ENCODE measurements around the gene ARHGEF2.

ARHGEF2 gene

GRCh38 chr1:155970531-155971167 is 7.7 kb downstream of the ARHGEF2 start:
- DNase-seq: no peak

DNA sequence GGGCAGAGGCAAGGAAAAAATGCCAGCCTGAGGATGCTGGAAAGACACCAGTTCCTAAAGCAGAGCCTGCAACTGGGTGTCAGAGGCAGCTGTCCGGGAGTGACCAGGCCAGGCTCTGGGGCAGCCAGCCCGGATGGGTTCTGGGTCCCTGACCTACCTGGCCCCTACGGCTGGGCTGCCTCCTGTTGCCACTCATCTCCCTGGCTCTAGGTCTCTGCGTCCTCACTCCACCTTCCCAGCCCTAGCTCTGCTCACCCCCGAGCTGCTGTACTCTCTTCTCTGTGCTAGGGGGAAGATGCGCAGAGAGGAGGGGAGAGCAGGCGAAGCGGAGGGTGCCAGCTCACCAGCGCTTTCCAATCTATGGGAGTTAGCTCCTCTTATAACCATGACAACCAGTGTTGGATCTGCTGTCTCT is 9.0 kb downstream of the ARHGEF2 start:
- DNase-seq: no peak

DNA sequence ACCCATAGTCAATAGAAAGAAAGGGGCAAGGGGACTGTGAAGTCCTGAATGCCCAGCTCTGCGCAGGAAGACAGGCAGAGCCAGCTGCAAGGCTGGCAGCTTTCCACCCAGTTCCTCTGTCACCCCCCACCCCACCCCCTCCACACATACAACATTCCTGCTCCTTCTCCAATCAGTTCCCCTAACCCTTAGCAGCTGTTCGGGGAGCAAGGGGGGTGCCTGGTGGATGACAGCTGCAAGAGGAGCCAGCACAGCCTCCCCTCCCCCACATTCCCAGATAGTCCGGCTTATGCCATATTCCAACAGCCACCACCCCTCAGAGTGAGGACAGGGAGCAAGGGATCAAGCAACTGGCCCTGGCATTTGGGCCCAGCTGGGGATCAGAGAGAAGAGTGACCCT is 9.7 kb downstream of the ARHGEF2 start:
- no peak for DNase-seq

DNA sequence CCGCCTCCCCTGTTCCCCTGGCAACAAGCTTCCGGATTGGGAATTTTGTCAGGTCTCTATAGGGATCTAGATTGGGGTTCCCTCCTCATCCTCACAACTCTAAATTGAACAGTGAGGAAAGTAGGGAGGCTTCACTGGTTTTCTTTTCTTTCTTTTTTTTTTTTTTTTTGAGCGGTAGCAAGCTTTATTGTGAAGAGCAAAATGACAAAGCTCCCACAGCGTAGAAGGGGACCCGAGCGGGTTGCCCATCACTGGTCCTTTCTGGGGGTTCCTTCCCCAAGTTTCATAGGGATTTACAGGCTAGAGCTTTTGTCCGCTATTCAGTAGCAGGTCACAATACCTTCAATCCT is 10.3 kb downstream of the ARHGEF2 start:
- DNase-seq: no peak

GRCh38 chr1:155967341-155968050 is 10.9 kb downstream of the ARHGEF2 start:
- no peak for DNase-seq

- DNase-seq: no peak
Observed at GRCh38 chr1:155966750-155967149, 11.6 kb downstream of the ARHGEF2 start.

DNA sequence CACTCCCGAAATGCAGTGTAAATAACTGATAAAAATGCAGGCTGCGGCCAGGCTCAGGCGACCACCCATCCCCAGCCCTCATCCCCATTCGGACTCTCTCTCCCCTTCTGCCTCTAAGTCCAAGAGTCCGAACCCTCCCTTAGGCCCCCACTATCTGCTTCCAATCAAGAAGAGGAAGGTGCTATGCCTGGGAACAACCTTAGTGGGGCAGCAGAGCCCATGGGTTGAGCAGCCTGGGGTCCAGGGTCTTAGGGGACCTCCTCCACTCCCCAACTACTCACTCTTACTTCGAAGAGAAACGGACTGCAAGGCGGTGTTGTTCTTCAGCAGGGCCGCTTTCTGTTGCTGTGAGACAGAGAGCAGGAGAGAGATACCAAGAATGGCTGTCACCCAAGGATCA is 12.2 kb downstream of the ARHGEF2 start:
- no peak for DNase-seq

GRCh38 chr1:155964193-155964592 is 14.2 kb downstream of the ARHGEF2 start:
- no peak for DNase-seq

DNA sequence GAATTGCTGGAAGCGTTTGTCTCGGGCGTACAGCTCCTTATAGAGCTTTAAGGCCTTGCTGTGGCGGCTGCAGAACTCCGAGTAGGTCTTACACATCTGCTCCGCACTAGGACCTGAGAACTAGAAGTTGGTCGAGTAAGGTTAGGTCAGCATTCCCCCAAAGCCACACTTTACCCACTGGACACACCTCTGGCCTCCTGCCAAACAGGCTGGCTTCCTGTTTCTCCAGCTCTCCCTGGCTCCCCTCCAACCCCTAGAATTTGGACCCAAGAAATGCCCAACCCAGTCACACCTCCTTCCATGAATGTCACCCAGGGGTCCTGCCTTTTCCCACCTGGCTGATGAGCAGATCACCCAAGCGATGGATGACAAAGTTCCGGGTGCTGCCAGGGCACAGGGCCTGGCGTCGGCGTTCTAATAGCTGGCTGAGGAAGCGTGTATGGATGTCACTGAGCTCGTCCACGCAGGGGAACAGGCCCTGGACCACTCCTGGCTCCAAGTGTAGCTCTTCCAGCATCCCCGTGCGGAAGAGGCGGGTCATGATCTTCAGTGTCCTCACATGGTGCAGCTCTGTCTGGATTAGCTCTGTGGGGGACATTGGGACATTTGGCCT is 15.6 kb downstream of the ARHGEF2 start:
- DNase-seq: no peak

- DNase-seq: no peak
Observed at GRCh38 chr1:155961937-155962336, 16.4 kb downstream of the ARHGEF2 start.

- DNase-seq: no peak
Observed at GRCh38 chr1:155960081-155960745, 18.1 kb downstream of the ARHGEF2 start.

GRCh38 chr1:155957411-155957915 is 20.9 kb downstream of the ARHGEF2 start:
- no peak for DNase-seq

- no peak for DNase-seq
Observed at GRCh38 chr1:155954645-155955044, 23.7 kb downstream of the ARHGEF2 start.

DNA sequence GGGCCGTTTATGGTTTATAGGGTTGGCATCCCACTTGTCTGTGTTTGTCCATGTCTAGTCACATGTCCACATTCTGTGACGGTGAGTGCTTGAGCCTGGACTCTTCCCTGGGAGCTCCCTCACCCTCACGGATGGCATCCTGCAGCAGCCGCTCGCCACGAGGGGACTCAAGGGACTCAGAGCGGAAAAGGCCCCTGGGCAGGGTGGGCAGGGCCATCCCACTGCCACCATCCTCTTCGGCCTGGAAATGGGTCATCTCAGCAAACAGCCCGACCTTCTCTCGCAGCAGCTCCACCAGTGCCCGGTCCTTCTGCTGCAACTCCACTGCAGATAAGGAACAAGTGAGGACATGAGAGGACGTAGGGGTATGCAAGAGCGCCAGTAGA is 25.8 kb downstream of the ARHGEF2 start:
- no peak for DNase-seq

GRCh38 chr1:155951753-155952504 is 26.4 kb downstream of the ARHGEF2 start:
- no peak for DNase-seq

DNA sequence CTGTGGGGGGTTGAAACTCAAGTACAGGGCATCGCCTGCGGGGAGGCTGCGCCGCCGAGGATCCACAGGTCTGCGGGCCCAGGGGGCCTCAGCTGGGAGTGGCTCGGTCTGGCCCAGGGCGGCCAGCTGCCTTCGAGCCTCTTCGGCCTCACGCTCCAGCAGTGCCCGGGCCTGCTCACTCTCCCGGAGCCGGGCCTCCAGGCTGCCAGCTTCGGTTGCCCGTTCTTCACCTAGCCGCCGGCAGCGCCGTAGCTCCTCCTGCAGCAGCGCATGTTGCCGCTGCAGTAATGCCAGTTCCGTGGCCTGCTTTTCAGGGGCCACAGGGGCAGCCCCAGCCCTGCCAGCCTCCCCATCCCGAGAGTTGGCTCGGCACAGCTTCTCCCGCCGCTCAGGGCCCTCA is 27.5 kb downstream of the ARHGEF2 start:
- DNase-seq: no peak

DNA sequence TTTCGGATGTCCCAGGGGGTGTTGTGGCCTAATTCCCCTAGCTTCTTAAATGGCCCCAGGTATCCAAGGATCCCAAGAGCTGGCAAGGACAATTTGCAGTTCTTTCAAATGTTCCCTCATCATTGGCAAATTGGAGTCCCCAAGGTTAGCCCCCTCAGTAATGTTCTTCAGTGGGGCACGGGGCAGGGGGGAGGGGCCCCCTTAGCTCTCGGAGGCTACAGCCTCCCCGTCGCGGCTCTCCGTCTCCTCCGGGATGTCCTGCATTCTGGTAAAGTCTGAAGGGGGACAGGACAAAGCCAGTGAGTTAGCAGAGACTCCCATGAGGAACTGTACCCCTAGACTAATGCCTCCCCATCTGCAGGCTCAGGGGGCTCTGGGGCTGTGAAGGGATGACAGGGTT is 30.6 kb downstream of the ARHGEF2 start:
- no peak for DNase-seq

DNA sequence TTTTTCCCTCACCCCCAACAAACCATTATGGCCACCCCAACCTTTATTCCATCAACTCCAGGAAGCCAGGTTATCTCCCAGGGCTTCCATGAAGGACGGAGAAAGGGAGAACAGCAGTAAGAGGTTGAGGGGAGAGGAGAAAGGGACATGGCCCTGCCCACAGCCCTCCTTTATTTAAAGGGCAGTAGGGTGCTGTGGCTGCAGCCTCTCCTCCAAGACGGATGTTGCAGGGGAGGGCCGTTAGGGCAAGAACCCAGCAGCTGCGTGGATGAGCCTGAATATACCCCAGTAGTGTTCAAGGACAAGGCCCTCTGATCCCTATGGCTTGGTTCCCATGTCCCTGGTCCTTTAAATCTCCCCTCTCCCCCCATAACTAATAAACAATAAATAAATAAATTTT is 31.1 kb downstream of the ARHGEF2 start:
- DNase-seq: no peak

DNA sequence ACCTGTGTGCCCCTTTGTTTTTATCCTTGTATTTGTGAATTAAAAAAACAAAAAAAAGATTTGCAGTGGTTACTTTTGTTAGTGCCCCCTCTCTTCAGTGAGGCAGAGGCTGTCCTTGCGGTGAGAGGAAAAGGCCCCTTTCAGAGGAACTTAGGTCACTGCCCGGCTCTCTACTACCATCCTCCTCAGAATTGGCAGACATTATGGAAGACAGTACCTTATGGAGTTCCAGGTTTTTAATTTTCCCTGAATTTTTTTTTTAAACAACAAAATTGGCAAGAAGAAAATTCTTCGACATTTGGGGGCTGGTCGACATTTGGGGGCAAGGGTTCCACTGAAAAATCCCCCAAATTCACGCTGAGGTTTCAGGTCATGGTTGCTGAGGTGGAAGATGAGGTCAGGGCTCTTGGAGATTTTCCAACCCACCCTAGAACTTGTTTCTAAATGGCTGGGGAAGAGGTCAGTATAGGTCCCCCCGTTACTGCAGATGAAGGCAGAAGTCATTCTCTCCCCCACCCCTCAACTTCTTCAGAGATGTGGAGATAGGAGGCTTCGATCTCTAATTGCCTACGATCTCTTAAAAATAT is 31.6 kb downstream of the ARHGEF2 start:
- DNase-seq: no peak

DNA sequence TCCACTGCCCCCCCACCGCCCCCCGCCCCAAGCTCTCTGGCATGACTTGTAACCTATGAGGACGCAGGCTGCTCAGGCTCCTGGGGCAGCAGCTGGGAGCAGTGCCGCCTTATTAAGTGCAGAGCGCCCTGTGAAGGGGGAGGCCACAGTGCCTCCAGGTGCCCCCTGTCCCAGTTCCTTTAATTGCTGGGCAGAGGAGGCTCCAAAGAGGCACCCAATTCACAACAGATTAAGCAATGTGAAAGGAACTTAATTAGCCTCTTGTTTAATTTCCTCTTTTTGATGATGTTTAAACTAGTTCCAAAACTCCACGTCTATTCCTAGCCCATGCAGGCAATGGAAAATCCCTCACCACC is 33.9 kb downstream of the ARHGEF2 start:
- no peak for DNase-seq

- DNase-seq: no peak
Observed at GRCh38 chr1:155942578-155943141, 35.7 kb downstream of the ARHGEF2 start.

DNA sequence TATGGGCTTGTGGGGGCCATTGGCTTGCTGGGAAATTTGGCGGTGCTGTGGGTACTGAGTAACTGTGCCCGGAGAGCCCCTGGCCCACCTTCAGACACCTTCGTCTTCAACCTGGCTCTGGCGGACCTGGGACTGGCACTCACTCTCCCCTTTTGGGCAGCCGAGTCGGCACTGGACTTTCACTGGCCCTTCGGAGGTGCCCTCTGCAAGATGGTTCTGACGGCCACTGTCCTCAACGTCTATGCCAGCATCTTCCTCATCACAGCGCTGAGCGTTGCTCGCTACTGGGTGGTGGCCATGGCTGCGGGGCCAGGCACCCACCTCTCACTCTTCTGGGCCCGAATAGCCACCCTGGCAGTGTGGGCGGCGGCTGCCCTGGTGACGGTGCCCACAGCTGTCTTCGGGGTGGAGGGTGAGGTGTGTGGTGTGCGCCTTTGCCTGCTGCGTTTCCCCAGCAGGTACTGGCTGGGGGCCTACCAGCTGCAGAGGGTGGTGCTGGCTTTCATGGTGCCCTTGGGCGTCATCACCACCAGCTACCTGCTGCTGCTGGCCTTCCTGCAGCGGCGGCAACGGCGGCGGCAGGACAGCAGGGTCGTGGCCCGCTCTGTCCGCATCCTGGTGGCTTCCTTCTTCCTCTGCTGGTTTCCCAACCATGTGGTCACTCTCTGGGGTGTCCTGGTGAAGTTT is 36.4 kb downstream of the ARHGEF2 start:
- DNase-seq: no peak
